ENCODE results near the gene ABCC6. TPM values are rescaled to one million over a fixed set of nuclear protein-coding genes. Genes with fewer than 3 reads are reported as not detected.

ABCC6 gene
- total and polyA plus RNA-seq, 10 of the 15 experiments (the other 5 are each of a cell fraction or from before 2014, with no cell fraction given), result 0.05 to 0.13 (median 0.06) TPM; not detected in 5

- Histone ChIP-seq H3K36me3 (ENCODE audit: control insufficient read depth in 2 of 2, insufficient read depth in 2 of 2, low read length in 1 of 2) (no peaks in the 10 kb centered on the region), H3K9me3 (replicated peaks; ENCODE audit: control insufficient read depth, insufficient read depth, low read length) (no peaks in the 10 kb centered on the region), H3K4me1 (ENCODE audit: control insufficient read depth, insufficient read depth, low read length) (peaks cover 4% of the 10 kb centered on the region; the same call in 1 of the 2 replicates), H2AFZ (ENCODE audit: control insufficient read depth, low read depth, low read length) (no peak overlapping the region), H3K27ac (ENCODE audit: control insufficient read depth, insufficient read depth) (no peak overlapping the region), H3K9ac (ENCODE audit: control insufficient read depth, insufficient read depth, low read length) (no peak overlapping the region), H4K20me1 (ENCODE audit: control insufficient read depth, insufficient read depth) (no peaks in the 10 kb centered on the region), H3K79me2 (ENCODE audit: control insufficient read depth, insufficient read depth, low read length) (no peaks in the 10 kb centered on the region), H3K27me3 (replicated peaks in 1 of 2; ENCODE audit: control insufficient read depth in 2 of 2, insufficient read depth in 2 of 2, low read length in 1 of 2) (no peaks in the 10 kb centered on the region), H3K4me2 (ENCODE audit: control insufficient read depth, insufficient read depth) (no peak overlapping the region), H3K4me3 (no peak overlapping the region)
- intact Hi-C loops (cut with micrococcal nuclease; ENCODE audit: unreplicated experiment) (loop anchor here (10.0 kb wide), 1 partner anchor 431 kb away; no protein-coding TSS in a partner anchor), in situ Hi-C loops (cut with MboI) (no loop called here)
- TF ChIP-seq ASH2L (IDR thresholded peaks at IDR 0.05; ENCODE audit: borderline replicate concordance, low read depth) (no peak), NFYB (IDR thresholded peaks at IDR 0.05; ENCODE audit: insufficient read depth, low read depth, low read length) (no peak), STAT1 (conservative IDR thresholded peaks at IDR 0.05) (no peak), SREBF1 (IDR thresholded peaks at IDR 0.05; ENCODE audit: low read length) (no peak), RAD21 (IDR thresholded peaks at IDR 0.05; ENCODE audit: insufficient read depth, low read depth, low read length) (no peak), BCL11A (IDR thresholded peaks at IDR 0.05; ENCODE audit: low read depth, low read length) (no peak), NFYA (IDR thresholded peaks at IDR 0.05; ENCODE audit: borderline replicate concordance, low read depth, low read length) (no peak), USF2 (IDR thresholded peaks at IDR 0.05; ENCODE audit: borderline replicate concordance, low read depth, low read length) (no peak), BRCA1 (IDR thresholded peaks at IDR 0.05; ENCODE audit: low read depth, low read length) (no peak), IRF5 (IDR thresholded peaks at IDR 0.05; ENCODE audit: borderline replicate concordance) (no peak), NBN (IDR thresholded peaks at IDR 0.05) (no peak), ZBED1 (IDR thresholded peaks at IDR 0.05; ENCODE audit: borderline replicate concordance) (no peak), ZNF384 (IDR thresholded peaks at IDR 0.05; ENCODE audit: borderline replicate concordance, low read depth, low read length) (no peak), MLLT1 (IDR thresholded peaks at IDR 0.05) (no peak), MTA2 (IDR thresholded peaks at IDR 0.05; ENCODE audit: low read depth) (no peak), POLR2AphosphoS2 (IDR thresholded peaks at IDR 0.05; ENCODE audit: low read depth, low read length) (no peak), ZBTB11 (CRISPR knock-in tag; IDR thresholded peaks at IDR 0.05) (no peak), RCOR1 (conservative IDR thresholded peaks at IDR 0.05; ENCODE audit: low read depth, low read length) (no peak), TCF12 (IDR thresholded peaks at IDR 0.05; ENCODE audit: low read depth, low read length) (no peak), SUZ12 (IDR thresholded peaks at IDR 0.05; ENCODE audit: unreplicated experiment) (no peak)
- ChIA-PET POLR2A (interaction anchor here (0.7 kb wide), 1 partner anchor 9 kb away, joined by 3 read pairs; no protein-coding TSS in a partner anchor), SMC1A (ENCODE audit: uncharacterized antibody, unreplicated experiment) (no interaction called here), RAD21 (ENCODE audit: unreplicated experiment) (no interaction called here), CTCF (no interaction called here)
- no TSS peak for BruUV-seq (replicated peaks)
- DNase-seq (ENCODE audit: low read depth, low spot score), result no peak
- ATAC-seq, result no peak
- no peak for FAIRE-seq
- 5% methylated on average over 3 of the region's 3 CpGs for WGBS (ENCODE audit: insufficient coverage, insufficient replicate concordance, low lambda C conversion rate, missing lambda C conversion rate)
Observed at GRCh38 chr16:16196099-16196498, 27.2 kb downstream of the ABCC6 start.

Data from GM12878 (cell line).